Stimulated activated CD8-positive, alpha-beta memory T cell treated with anti-CD3 and anti-CD28 coated beads, Interleukin-15, amount 100 ng/mL, for 1 hour (primary cell): Measurements from ENCODE around the gene PCIF1.
"Not testable (repeated sequence)": the region's sequence is repeated elsewhere in the genome, so short reads cannot be mapped to it uniquely, and the experiment has no call there.

Source experiments
- DNase-seq: peaks from one replicate; pipeline ENCODE4 v3.0.0-alpha.2; 2020; ENCODE audit warnings: low read depth

The PCIF1 gene

DNA sequence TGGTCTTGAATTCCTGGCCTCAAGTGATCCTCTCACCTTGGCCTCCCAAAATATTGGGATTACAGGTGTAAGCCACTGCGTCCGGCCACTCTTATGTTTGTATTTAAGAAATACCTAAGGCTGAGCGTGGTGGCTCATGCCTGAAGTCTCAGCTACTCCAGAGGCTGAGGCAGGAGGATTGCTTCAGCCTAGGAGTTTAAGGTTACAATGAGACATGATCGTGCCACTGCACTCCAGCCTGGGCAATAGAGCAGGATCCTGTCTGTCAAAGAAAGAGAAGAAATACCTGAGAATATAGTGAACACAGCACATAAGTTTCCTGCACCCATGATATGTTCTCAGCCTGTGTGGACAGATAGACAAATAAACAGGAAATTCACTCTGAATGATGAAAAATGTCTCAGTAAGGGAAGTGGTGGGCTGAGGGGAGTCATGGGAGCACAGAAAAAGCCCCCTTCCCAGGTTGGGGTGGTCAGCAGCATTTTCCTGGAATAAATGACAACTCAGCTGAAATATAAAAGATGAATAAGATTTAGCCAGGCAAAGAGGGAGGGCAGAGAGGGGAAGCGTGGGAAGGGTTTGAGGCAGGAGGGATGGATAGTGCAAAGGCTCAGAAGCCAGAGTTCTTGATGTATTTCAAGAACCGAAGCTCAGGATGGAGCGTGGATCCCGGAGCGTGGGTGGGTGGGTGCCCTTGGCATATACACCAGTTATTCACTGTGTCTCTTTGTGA is 60.4 kb downstream of the PCIF1 start:
- no peak for DNase-seq

DNA sequence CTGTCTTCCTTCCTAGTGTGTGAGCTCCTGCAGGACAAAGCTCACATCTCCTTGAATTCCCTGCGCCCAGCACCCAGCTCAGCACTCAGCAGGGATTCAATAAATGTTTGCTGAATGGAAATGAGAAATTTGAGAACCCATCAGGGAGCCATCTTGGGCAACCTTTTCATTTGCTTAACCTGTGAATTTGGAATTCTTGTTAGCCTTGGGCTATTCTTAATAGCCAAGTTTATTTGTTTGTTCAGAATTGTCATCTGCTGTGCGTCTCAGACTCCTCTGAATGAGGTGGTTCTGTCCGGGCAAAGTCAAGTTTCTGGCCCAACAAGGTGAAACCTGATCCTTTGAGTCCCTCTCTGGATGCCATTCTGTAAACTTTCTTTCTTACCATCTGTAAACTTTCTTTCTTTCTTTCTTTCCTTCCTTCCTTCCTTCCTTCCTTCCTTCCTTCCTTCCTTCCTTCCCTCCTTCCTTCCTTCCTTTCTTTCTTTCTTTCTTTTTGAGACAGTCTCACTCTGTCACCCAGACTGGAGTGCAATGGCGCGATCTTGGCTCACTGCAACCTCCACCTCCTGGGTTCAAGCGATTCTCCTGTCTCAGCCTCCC is 61.1 kb downstream of the PCIF1 start:
- not testable (repeated sequence) for DNase-seq

DNA sequence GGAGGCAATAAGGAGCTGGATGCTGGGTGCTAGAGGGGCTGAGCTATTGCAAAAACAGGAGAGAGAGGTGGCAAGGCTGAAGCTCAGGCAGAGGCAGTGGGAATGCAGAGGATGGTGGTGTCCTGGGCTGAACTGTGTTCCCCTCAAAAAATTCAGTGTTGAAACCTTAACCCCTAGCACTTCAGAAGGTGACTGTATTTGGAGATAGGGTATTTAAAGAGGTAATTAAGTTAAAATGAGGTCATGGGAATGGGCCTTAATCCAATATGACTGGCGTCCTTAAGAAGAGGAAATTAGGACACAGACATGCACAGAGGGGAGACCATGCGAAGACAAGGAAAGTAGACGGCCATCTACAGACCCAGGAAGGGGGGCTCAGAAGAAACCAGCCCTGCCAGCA is 62.7 kb downstream of the PCIF1 start:
- no peak for DNase-seq
